G401 (cell line): ENCODE data around the gene RIN1. TPM values are rescaled to one million over a fixed set of nuclear protein-coding genes. Genes with fewer than 3 reads are reported as not detected.
"Not testable (repeated sequence)": the region's sequence is repeated elsewhere in the genome, so short reads cannot be mapped to it uniquely, and the experiment has no call there.

Source experiments
- DNase-seq: peaks from one replicate; pipeline ENCODE4 v3.0.0-alpha.2; 2015; ENCODE audit warnings: low spot score
- in situ Hi-C: cut with HindIII; loops from 2 replicates; pipeline ENCODE4 v1.10.0; 2016; ENCODE audit warnings: low sequenced_read_pairs, mixed read lengths
- total RNA-seq: library from RNA; depleted of rRNA; stranded (reverse); fragments of >200 nt; shearing (Covaris generic); gene quantifications from 2 replicates; pipeline ENCODE4 v1.2.3, GENCODE V29; 2014; rRNA removed

The RIN1 gene
- total RNA-seq: 34.3 and 46.6 TPM in 2 replicates

GRCh38 chr11:66336234-66337102 lies at the start of gene RIN1:
Gene RIN1 (minus strand): TSS chr11:66336434. CDS start chr11:66336402, 32 bp downstream.
- in situ Hi-C loops: no loop called here
- DNase-seq: peak; percentile 94

GRCh38 chr11:66384316-66384715 lies 48.1 kb upstream of the RIN1 start:
- DNase-seq, in situ Hi-C loops: not testable (repeated sequence)

- DNase-seq, in situ Hi-C loops: not testable (repeated sequence)
These were observed 44.0 kb upstream of the RIN1 start for GRCh38 chr11:66380264-66380663.

GRCh38 chr11:66373690-66374287 lies 37.6 kb upstream of the RIN1 start:
- in situ Hi-C loops, DNase-seq: not testable (repeated sequence)

- in situ Hi-C loops: no loop called here
- DNase-seq: peak; percentile 50
These were observed 37.0 kb upstream of the RIN1 start for GRCh38 chr11:66373265-66373664.

- DNase-seq: peak; percentile 67
- in situ Hi-C loops: no loop called here
These were observed 35.6 kb upstream of the RIN1 start, which contains the start of gene SLC29A2 for GRCh38 chr11:66371627-66372415. Gene SLC29A2 (minus strand): TSS chr11:66371760. CDS start chr11:66371591, 169 bp downstream.

- in situ Hi-C loops: no loop called here
- DNase-seq: no peak
These were observed 33.0 kb upstream of the RIN1 start for GRCh38 chr11:66369073-66369894.

- no peak for DNase-seq
- in situ Hi-C loops: no loop called here
These were observed 32.2 kb upstream of the RIN1 start for GRCh38 chr11:66368484-66368883.

- no peak for DNase-seq
- in situ Hi-C loops: no loop called here
These were observed 31.5 kb upstream of the RIN1 start for GRCh38 chr11:66367561-66368312.

GRCh38 chr11:66366844-66367477 lies 30.7 kb upstream of the RIN1 start:
- DNase-seq: no peak
- in situ Hi-C loops: no loop called here

GRCh38 chr11:66365711-66366619 lies 29.7 kb upstream of the RIN1 start:
- no peak for DNase-seq
- in situ Hi-C loops: no loop called here

GRCh38 chr11:66365166-66365565 lies 28.9 kb upstream of the RIN1 start:
- no peak for DNase-seq
- in situ Hi-C loops: no loop called here

GRCh38 chr11:66363805-66364535 lies 27.7 kb upstream of the RIN1 start:
- DNase-seq: peak; percentile 35
- in situ Hi-C loops: no loop called here

GRCh38 chr11:66363187-66363601 lies 27.0 kb upstream of the RIN1 start:
- no peak for DNase-seq
- in situ Hi-C loops: no loop called here

- in situ Hi-C loops: no loop called here
- no peak for DNase-seq
These were observed 26.4 kb upstream of the RIN1 start for GRCh38 chr11:66362481-66363147.
